ENCODE data around the gene FAM110C.
A peak's percentile ranks its signal among the peaks of the same experiment; 100 is the strongest.

The FAM110C gene, protein sequence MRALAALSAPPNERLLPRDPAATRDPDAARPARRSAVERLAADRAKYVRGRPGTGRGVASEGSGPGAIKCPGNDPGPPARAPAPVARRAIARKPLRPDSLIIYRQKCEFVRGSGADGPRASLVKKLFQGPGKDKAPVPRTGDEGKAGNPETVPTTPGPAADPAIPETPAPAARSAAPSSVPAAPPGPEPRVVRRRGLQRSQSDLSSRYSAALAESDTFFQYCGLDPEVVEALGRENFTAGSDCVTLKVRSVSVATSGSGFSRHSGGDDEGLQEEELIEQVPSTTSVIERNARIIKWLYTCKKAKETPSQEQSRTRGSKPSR

DNA sequence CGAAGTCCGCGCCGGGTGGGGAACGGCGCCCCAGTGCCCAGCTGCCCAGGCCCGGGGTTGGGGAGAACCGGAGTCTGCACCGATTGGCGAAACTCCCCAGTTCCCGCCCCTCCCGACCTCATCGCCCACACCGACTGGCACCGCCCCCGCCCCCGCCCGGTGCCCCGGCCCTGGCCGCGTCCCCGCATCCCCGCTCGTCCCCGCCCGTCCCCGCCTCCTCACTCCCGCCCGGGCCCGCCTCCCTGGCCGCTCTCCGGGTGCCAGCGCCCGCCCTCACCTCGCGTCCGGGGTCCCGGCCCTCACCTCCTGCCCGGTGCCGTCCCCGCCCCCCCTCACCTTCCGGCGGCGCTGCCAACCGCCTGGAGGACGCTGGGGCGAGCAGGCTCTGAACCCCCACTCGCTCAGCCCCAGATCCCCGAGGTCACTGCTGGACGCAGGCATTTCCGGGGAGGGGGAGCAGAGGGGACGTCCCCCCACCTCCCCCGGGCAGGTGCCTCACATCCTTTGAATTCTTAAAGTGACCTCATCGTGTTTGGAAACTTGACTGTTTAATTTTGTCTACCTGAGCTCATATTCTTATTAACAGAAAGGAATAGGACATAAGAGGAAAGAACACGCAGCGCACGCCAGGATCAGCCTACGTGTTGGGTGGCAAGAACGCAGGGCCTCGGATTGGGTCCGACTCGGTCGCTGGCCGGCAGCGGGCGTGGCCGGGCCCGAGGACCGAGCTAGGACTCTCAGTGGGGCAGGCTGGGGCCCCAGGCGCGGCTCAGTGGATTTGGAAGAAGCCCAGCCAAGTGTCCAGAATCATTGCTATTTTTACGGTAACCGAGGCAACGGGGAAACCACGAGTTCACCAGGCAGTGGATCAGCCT is at the start of gene FAM110C:
Gene FAM110C (minus strand): TSS at position 35 of the 875 bp plus-strand sequence. CDS start 120 bp downstream, outside the sequence.
- H3K4me3 ChIP-seq = peak within 1 kb of the TSS; percentile 59 to 77 (median 67)
- peak within 1 kb of the TSS; percentile 16 to 68 (median 61); a peak in 17 of 22 replicates for H3K9ac ChIP-seq
- H4K20me1 ChIP-seq = peaks cover 0 to 6% (median 0%) of the 10 kb centered on the region in 11 experiments; a peak in 1 of 22 replicates
- H3K4me2 ChIP-seq = peak within 1 kb of the TSS; percentile 82 to 99 (median 96)
- TF ChIP-seq Cebpa-rat (IDR thresholded peaks at IDR 0.05) = no peak
- peaks cover 7 to 22% (median 15%) of the 10 kb centered on the region in 10 experiments; a peak in 15 of 20 replicates for H3K4me1 ChIP-seq
- H3K9me3 ChIP-seq (replicated peaks in 1 of 11) = peaks cover 0 to 28% (median 13%) of the 10 kb centered on the region in 11 experiments; a peak in 14 of 22 replicates
- no peaks in the 10 kb centered on the region for H3K36me3 ChIP-seq
- H3K27ac ChIP-seq = no peak within 1 kb of the TSS
- H3K27me3 ChIP-seq = peaks cover 47 to 64% (median 57%) of the 10 kb centered on the region in 11 experiments

DNA sequence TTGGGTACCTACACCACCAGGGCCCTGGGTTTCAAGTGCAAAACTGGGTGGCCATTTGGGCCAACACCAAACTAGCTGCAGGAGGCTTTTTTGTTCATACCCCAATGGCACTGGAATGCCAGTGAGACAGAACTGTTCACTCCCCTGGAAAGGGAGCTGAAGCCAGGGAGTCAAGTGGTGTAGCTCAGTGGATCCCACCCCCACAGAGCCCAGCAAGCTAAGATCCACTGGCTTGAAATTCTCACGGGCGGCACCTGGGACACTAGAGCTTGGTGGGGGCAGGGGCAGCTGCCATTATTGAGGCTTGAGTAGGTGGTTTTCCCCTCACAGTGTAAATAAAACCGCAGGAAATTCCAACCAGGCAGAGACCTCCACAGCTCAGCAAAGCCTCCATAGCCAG is 46.0 kb upstream of the FAM110C start:
- Histone ChIP-seq H3K9me3 (replicated peaks in 1 of 11) (peaks cover 8 to 31% (median 20%) of the 10 kb centered on the region in 11 experiments; a peak in 20 of 22 replicates), H3K27ac (no peak overlapping the region), H3K4me1 (no peaks in the 10 kb centered on the region), H3K36me3 (no peaks in the 10 kb centered on the region), H3K4me3 (no peak overlapping the region), H3K4me2 (no peak overlapping the region), H4K20me1 (no peaks in the 10 kb centered on the region), H3K9ac (no peak overlapping the region), H3K27me3 (no peaks in the 10 kb centered on the region)
- no peak for TF ChIP-seq Cebpa-rat (IDR thresholded peaks at IDR 0.05)

DNA sequence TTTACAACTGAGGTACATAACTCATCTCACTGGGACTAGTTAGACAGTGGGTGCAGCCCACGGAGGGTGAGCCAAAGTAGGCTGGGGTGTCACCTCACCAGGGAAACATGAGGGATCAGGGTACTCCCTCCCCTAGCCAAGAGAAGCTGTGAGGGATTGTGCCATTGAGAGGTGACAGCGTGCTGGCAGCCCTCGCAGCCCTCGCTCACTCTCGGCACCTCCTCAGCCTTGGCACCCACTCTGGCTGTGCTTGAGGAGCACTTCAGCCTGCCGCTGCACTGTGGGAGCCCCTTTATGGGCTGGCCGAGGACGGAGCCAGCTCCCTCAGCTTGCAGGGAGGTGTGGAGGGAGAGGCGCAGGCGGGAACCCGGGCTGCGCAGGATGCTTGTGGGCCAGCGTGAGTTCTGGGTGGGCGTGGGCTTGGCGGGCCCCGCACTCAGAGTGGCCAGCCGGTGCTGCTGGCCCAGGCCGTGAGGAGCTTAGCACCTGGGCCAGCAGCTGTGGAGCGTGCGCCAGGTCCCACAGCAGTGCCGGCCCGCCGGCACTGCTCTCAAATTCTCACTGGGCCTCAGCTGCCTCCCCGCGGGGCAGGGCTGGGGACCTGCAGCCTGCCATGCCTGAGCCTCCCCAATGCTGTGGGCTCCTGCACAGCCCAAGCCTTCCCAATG is 44.5 kb upstream of the FAM110C start:
- Histone ChIP-seq H3K4me1 (no peaks in the 10 kb centered on the region), H4K20me1 (no peaks in the 10 kb centered on the region), H3K27ac (no peak overlapping the region), H3K36me3 (no peaks in the 10 kb centered on the region), H3K27me3 (no peaks in the 10 kb centered on the region), H3K4me2 (no peak overlapping the region), H3K9ac (no peak overlapping the region), H3K4me3 (no peak overlapping the region), H3K9me3 (replicated peaks in 1 of 11) (peaks cover 8 to 20% (median 15%) of the 10 kb centered on the region in 11 experiments; a peak in 20 of 22 replicates)
- TF ChIP-seq Cebpa-rat (IDR thresholded peaks at IDR 0.05) = no peak

DNA sequence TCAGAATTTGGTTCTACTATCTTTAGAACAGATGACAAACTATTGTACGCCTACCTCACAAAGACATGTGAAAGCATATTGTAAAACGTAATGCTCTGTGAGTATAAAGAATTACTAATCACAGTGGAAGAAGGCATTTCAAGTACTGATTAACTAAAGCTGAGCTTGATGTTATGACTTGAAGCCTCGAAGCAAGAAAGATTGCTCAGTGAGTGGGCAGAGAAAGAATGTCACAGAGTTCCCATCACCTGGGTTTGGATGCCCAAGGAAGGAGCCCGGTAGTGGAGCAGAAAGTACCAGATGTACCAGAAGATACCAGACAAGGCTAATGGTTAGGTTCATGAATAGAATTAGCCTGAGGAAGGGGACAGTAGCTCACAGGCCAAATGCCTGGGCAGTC is 39.5 kb upstream of the FAM110C start:
- H3K4me3 ChIP-seq = no peak overlapping the region
- no peak overlapping the region for H3K27ac ChIP-seq
- no peaks in the 10 kb centered on the region for H3K36me3 ChIP-seq
- H4K20me1 ChIP-seq = no peaks in the 10 kb centered on the region
- TF ChIP-seq Cebpa-rat (IDR thresholded peaks at IDR 0.05) = no peak
- no peaks in the 10 kb centered on the region for H3K27me3 ChIP-seq
- H3K9ac ChIP-seq = no peak overlapping the region
- peaks cover 1 to 6% (median 4%) of the 10 kb centered on the region in 11 experiments; a peak in 20 of 22 replicates for H3K9me3 ChIP-seq (replicated peaks in 1 of 11)
- no peak overlapping the region for H3K4me2 ChIP-seq
- no peaks in the 10 kb centered on the region for H3K4me1 ChIP-seq

DNA sequence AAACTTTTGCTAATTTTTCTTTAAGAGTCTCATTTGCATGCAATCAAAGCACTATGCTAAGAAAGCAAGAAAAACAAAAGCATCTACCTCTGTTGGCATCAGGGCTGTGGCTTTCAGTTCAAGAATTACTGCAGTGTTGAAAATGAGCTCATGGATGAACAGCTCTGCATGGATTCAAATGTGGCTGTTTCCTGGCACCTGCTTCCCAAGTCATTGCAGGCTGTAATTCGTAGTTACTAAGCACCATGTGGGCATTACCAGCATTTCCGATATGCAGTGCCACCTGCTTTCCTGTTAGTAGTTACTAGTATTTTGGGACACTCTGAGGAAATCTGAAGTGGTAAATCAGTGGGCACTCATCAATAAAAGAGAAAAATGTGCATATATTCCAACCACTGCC is 37.8 kb upstream of the FAM110C start:
- Histone ChIP-seq H3K4me1 (no peaks in the 10 kb centered on the region), H3K27ac (no peak overlapping the region), H3K27me3 (no peaks in the 10 kb centered on the region), H3K9me3 (replicated peaks in 1 of 11) (0 out of 22 replicates have a peak, but pooled peaks cover 0 to under 1% (median 0%) of the 10 kb centered on the region in 11 experiments), H3K36me3 (no peaks in the 10 kb centered on the region), H3K9ac (no peak overlapping the region), H4K20me1 (no peaks in the 10 kb centered on the region), H3K4me3 (no peak overlapping the region), H3K4me2 (peak overlapping the region in 2 of 11 experiments; percentile 1 to 8; a peak in 1 of 22 replicates)
- no peak for TF ChIP-seq Cebpa-rat (IDR thresholded peaks at IDR 0.05)

DNA sequence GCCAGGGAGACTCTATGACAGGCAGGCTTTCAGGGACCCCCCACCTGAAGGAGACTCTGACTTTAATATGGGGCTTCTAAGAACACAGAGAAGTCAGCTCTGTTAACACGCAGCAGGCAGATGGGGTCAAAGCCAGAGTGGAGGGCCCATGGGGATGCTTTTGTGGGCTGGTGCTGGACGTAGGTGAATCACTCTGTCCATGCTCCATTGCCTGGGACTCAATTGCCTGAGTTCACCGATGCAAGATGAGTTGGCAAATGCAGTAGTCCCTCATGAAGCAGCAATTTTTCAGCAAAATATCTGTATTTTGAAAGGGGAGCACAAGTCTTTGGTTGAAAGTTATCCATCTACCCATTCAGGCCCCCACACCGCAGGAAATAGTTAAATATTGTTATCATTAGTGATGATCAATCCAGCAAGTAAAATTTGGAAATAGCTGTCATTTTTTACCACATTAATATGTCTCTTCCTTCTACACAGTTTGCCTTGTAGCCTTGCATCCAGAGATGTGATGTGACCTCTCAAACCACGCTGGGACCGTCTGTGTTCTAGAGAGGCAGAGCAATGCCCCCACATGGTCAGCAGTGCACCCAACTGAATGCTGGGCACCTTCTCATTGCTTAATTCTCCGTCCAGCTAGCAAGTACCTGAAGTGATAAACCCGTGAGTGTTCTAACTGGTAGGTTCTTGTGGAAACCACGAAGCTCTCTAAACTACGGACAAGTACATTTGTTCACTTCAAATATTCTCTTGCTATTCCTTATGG is 34.8 kb upstream of the FAM110C start:
- Histone ChIP-seq H3K4me3 (no peak overlapping the region), H3K4me1 (no peaks in the 10 kb centered on the region), H3K4me2 (no peak overlapping the region), H4K20me1 (no peaks in the 10 kb centered on the region), H3K27me3 (no peaks in the 10 kb centered on the region), H3K9me3 (replicated peaks in 1 of 11) (peaks cover 17 to 30% (median 24%) of the 10 kb centered on the region in 11 experiments; a peak in 21 of 22 replicates), H3K9ac (no peak overlapping the region), H3K27ac (no peak overlapping the region), H3K36me3 (no peaks in the 10 kb centered on the region)
- no peak for TF ChIP-seq Cebpa-rat (IDR thresholded peaks at IDR 0.05)

DNA sequence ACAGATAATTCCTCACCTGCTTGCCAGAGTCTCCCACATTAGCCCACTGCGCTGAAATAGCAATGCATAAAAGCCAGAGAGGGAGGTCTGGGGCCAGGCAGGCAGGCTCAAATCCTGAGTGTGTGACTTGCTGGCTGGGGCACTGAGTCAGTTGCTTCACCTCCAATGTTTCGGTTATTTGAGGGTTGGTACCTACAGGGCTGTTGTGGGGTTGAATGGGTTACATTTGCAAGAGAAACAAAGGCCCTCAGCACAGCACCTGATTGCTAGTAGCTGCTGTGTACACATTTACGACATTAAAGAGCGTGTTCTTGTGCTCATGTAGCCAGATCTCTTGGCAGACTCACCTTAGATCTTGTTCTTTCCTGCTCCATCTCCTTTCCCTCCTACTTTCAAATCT is 34.1 kb upstream of the FAM110C start:
- peaks cover 17 to 32% (median 25%) of the 10 kb centered on the region in 11 experiments; a peak in 21 of 22 replicates for H3K9me3 ChIP-seq (replicated peaks in 1 of 11)
- no peak overlapping the region for H3K4me3 ChIP-seq
- no peaks in the 10 kb centered on the region for H3K36me3 ChIP-seq
- no peaks in the 10 kb centered on the region for H4K20me1 ChIP-seq
- no peak overlapping the region for H3K9ac ChIP-seq
- no peaks in the 10 kb centered on the region for H3K4me1 ChIP-seq
- no peak for TF ChIP-seq Cebpa-rat (IDR thresholded peaks at IDR 0.05)
- no peaks in the 10 kb centered on the region for H3K27me3 ChIP-seq
- no peak overlapping the region for H3K27ac ChIP-seq
- H3K4me2 ChIP-seq = no peak overlapping the region

DNA sequence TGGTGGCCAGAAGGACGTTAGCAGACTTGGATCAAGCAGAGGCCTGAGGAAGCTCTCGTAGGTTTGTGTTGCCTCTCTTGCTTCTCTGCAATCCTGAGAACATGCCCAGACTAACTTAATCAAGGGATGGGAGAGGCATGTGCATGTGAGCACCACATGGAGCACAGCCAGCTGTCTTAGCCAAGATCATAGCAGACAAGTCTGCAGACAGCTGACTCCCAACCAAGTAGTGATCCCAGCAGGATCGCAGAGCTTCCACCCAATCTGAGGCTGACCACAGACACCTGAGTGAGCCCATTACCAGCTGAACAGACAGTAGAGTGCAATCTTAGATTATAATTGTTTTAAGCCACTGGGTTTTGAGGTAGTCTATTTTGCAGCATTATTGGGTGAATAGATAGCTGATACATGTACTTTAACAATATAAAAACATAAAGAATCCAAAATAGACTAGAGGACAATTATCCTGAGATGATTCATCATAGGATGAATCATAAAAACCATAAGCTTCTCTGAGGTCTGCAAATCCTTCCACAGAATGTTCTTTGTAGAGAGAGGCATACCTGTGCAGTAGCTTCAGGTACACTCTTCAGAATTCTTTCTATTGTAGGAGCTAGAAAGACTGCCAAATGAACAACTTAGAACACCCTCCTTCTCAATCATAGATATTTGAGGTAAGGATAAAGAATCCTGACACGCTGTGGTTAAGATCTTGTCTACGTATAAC is 25.2 kb upstream of the FAM110C start:
- H3K9me3 ChIP-seq (replicated peaks in 1 of 11) = peaks cover 0 to 18% (median 5%) of the 10 kb centered on the region in 11 experiments; a peak in 9 of 22 replicates
- H3K36me3 ChIP-seq = no peaks in the 10 kb centered on the region
- no peak overlapping the region for H3K4me3 ChIP-seq
- H3K4me2 ChIP-seq = no peak overlapping the region
- H3K4me1 ChIP-seq = no peaks in the 10 kb centered on the region
- no peaks in the 10 kb centered on the region for H4K20me1 ChIP-seq
- no peak for TF ChIP-seq Cebpa-rat (IDR thresholded peaks at IDR 0.05)
- H3K27me3 ChIP-seq = no peaks in the 10 kb centered on the region
- no peak overlapping the region for H3K9ac ChIP-seq
- H3K27ac ChIP-seq = no peak overlapping the region
